IPS-11a (cell line): ENCODE results near the gene IGSF9B.

Experiments
- H3K4me3 ChIP-seq: one replicate; pipeline ENCODE4 v1.5.1; 2013; ENCODE audit warnings: low read depth, low read length, control low read depth

Gene IGSF9B

GRCh38 chr11:133864756-133865155 is 92.0 kb downstream of the IGSF9B start:
- no peak overlapping the region for H3K4me3 ChIP-seq

- H3K4me3 ChIP-seq: no peak overlapping the region
Measured at GRCh38 chr11:133860151-133860550, 96.6 kb downstream of the IGSF9B start.
